ENCODE data around the gene RAB27B.
"Not testable (repeated sequence)": the region's sequence is repeated elsewhere in the genome, so short reads cannot be mapped to it uniquely, and the experiment has no call there.

RAB27B gene

DNA sequence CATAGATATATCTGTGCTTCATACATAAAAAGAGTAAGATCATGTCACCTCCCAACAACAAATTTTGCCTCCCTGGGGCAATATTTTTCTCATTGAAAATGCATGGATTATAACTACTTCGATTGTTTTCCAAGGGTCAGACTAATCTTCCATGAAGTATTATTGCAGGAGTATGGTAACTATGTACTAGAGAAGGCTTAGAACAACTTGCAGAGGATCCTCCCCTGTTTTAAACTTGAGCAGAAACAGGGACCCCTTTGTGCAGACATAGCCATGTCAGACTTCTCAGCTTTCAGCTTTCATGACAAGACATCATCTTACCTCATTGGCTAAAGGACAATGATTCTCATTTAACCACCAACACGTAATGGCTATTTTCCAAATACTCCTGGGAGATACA is 13.2 kb upstream of the RAB27B start:
- DNase-seq (ENCODE audit: low read depth in 3 of 3): no peak

DNA sequence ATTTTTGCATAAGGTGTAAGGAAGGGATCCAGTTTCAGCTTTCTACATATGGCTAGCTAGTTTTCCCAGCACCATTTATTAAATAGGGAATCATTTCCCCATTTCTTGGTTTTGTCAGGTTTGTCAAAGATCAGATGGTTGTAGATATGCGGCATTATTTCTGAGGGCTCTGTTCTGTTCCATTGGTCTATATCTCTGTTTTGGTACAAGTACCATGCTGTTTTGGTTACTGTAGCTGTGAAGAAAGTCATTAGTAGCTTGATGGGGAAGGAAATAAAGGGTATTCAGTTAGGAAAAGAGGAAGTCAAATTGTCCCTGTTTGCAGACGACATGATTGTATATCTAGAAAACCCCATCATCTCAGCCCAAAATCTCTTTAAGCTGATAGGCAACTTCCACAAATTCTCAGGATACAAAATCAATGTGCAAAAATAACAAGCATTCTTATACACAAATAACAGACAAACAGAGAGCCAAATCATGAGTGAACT is 7.4 kb upstream of the RAB27B start:
- DNase-seq (ENCODE audit: low read depth in 3 of 3): not testable (repeated sequence)

DNA sequence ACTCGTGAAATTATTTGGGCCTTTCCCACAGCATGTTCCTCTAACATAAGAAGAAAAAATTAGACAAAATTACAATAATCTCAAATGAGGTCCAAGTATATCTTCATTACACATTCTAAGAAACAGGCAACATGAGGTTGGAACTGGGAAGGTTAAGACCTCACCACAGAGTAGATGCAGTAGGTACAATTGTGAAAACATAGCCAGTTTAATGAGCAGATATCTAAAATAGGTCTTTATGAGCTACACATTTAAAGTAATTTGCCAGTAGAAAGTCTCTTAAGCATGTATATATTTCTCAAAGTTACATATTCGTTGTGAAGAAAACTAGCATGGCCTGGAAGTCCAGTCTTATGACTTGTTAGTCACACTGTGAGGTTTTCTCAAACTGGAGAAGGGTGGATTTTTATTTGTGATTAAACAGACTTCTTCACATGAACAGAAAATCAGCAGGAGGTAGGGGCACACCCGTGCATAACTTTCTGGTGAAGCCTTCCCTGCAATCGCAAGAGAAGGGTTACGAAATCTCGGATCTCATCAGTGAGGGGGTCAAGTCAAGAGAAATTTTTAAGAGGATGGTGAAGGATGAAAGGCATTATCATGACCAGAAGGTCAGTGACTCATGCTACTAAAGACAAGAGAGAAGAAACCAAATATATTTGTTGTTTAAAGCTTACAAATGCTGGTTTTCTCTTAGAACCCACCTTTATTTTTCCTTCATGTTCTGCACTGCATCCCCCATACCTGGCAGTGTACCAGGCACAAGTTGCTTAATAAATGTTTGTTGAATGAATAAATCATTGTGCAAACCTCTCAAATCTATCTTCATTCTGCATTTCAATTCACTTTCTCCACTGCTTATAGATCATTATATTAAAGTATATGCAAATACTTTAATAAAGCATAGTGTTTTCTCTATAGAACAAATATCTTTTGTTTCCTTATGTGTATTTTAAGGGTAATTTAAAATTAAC is 5.1 kb upstream of the RAB27B start:
- DNase-seq (ENCODE audit: low read depth in 3 of 3): no peak

DNA sequence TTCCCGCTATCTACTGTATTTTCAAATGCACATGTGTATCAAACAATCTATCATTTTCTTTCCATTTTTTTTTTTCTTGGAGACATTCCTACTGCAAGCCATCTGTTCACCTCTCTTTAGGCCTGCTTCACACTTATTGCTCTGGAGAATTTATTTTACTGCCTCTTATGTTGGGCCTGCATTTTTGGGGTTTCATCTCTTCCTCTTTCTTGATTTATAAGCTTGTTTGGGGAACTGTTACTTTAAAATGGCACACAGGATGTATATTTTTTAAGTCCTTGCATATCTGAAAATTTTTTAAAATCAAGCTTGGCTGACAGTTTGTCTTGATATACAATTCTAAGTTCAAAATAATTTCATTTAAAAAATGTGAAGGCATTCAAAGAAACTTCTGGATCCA is 3.5 kb upstream of the RAB27B start:
- DNase-seq (ENCODE audit: low read depth in 3 of 3): no peak

DNA sequence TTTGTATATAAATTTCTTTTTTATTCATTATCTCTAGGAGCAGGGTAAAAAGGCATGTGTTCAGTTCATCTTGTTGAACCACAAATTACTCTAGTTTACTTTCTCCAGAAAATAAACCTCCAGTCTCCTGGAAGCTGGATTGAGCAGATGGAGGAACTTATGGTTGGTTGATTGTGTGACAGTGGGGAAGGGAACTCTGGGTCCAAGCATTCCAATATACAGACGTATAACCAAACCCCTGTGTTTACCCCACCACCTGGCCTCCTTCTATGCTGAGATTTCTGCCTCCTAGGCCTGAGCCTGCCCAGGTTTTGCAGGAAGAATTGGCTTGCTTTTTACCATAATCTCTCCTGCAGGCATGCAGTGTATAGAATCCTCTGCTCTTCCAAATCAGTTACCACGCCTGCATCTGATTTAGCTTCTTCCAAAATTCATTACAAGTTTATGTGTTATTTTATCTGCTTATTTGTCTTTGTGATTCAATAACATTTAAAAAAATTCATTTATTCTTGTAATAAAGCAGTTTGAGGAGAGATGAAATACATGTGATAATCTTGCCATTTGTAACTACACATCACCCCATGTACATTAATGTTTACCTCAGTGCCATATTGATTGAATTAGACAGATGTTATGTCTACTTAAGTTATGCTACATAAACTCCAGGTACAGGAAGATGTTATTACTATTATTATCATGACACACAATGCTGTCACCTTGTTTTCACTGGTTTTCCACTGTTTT is 2.5 kb upstream of the RAB27B start:
- DNase-seq (ENCODE audit: low read depth in 3 of 3): no peak

DNA sequence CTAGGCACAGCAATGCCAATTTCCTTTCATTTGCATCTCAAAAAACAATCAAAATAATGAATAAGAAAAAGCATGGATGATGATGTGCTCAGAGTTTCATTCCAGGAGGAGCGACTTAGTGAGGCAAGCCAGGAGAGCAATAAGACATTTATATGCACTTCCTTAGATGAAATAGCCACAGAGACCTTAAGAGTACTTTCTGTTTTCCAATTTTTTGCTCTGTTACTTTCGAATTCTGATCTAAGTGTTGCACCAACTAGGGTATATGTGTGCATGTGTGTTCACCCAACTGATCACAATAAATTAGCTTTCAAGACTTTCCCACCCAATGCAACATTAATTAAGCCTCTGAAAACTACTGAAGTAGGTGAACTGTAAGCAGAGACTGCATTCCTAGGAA is 709 bp downstream of the RAB27B start:
- DNase-seq (ENCODE audit: low read depth in 3 of 3): no peak

DNA sequence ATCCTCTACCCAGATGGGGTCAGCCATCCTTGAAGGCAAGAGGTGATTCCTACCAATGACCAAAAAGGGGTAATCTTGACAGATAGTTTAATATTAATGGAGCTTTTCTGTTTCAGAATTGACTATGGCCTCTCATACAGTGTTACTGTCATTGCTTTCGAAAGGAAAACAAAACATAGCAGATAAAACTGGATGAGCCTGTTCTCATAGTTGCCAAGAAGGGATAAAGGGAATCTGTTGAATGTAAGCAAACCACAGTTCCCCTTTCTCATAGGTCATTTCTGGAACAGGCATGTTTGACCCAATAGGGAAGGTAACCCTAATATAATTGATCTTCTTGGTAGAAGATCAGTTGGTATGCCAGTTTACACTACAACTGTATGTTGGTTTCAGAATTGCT is 1.6 kb downstream of the RAB27B start:
- no peak for DNase-seq (ENCODE audit: low read depth in 3 of 3)

DNA sequence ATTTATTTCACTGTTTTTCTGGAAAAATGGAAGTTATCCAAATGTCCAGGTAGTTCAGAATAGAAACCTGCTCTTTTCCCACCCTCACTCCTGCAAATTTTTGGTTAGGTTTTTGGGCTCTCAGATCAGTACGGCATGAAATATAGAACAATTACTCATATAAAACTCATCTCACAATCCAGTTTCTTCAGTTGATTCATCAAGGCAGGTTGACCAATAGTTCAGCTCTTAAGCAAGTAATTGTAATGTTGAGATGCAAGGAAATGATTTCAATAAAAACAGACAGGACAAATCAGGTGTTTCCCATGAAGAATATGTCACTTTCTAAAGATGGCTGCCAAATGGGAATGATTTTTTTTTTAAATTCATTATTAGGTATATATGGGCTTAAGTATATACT is 2.0 kb downstream of the RAB27B start:
- no peak for DNase-seq (ENCODE audit: low read depth in 3 of 3)

DNA sequence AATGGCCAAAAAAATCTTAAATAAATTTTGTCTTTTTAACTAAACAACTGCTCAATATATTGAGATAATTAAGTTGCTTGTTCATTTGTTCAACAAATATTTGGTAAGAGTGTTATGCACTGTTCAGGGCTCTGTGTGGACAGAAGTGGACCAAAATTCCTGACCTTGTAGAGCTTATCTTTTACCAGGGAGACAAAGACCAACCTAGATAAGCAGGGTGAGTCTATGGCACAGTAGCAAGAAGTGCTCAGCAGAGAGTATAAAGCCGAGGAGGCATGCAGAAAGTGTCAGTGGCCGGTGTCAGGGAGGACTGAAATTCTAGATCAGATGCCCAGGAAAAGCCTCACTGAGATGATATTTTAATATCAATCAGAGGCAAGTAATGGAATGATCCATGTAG is 2.6 kb downstream of the RAB27B start:
- no peak for DNase-seq (ENCODE audit: low read depth in 3 of 3)

DNA sequence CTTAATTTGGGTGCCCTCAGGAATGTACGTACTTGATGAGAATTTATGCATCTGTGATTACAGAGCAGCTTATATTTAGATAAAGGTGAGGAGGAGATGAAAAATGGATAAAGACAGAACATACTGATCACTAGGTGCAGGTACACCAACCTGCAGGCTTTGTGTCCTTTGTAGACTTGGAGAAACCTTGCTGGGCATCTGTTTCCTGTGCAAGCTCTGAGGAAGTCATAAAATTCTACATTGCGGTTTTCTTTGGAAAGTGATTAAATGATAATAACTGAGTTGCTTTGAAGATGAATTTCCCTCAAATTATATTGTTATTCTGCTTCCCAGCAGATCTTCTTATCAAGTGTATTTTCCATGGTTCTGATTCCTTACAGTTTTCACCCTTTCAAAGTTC is 7.7 kb downstream of the RAB27B start:
- DNase-seq (ENCODE audit: low read depth in 3 of 3): no peak

DNA sequence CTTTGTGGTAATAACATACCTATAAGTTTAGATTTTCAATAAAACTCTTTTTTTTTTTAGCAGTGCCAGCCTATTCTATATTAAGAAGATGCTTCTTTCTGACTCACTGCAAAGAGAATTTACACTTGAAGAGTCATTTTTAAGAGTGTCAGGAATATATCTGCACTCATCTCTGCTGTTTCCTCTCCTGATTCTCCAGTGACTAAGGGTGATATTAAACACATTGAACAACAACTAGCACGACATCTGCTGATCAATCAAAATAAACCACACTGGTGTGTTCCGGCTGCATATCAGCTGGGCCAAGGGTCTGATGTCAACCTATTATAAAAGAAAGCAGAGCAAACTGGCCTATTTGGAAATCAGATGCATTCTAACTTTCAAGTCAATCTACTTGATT is 15.0 kb downstream of the RAB27B start:
- no peak for DNase-seq (ENCODE audit: low read depth in 3 of 3)

DNA sequence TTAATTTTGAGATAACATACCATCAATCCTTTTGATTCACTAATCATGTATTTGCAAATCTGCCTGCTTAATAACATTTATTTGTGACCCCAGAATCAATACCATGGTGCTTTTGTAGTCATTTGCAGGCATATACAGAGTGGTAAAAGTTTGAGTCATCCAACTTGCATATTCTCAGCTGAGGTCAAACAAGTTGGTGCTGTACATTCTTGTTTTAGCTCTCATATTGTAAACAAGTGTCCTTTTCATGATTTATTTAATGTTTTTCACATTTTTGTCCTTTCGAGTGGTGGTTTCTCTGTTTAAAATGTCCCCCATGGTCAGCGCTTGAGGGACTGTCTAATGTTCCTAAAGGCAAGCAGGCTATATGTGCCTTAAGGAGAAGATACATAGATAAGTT is 17.5 kb downstream of the RAB27B start:
- DNase-seq (ENCODE audit: low read depth in 3 of 3): no peak

DNA sequence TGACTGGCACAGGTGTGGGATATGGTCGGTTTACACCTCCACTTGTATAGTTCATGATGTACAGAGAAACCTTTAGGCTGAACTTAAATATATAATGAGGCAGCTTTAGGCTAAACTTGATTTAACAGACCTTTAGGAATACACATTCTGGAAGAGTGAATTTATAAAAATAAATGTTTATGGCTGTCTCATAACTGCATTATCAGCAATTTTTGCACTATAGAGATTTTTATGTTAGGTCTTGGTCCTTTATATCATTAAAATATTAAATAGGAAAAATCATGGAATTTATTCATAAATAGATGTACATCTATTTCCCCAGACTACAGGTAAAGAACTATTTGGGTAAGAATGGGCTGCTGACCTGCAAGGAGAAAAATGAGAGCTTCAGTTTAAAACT is 19.8 kb downstream of the RAB27B start:
- DNase-seq (ENCODE audit: low read depth in 3 of 3): no peak

DNA sequence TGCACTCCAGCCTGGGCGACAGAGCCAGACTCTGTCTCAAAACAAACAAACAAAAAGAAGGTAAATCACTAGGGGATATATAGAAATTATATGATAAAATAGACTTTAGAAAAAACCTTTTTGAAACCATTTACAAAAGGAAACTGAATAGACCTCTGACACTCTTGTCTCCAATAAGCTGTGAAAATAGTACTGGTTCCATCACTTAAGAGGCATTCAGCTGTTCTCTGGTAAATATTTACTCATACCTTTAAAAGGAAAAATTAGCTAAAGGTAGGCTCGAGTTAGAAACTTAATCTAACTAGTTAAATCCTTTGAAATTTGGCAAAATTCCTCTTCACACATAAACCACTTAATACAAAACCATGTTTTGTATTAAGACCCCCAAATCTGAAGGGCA is 21.4 kb downstream of the RAB27B start:
- no peak for DNase-seq (ENCODE audit: low read depth in 3 of 3)

DNA sequence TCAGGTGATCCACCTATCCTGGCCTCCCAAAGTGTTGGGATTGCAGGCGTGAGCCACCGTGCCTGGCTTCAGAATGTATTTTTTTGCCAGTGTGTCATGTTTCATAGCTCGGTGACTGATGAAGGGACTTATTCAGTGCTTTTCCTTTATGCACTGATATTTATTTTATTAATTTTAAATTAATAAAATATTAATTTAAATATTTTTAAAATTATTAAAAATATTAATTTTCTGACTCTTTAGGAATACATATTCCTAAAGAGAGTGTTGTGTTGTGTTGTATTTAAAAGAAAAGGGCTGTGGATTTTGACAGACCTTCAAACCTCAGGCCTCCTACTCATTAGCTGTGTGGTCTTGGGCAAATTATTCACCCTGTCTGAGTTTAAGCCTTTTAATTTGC is 22.3 kb downstream of the RAB27B start:
- DNase-seq (ENCODE audit: low read depth in 3 of 3): no peak

DNA sequence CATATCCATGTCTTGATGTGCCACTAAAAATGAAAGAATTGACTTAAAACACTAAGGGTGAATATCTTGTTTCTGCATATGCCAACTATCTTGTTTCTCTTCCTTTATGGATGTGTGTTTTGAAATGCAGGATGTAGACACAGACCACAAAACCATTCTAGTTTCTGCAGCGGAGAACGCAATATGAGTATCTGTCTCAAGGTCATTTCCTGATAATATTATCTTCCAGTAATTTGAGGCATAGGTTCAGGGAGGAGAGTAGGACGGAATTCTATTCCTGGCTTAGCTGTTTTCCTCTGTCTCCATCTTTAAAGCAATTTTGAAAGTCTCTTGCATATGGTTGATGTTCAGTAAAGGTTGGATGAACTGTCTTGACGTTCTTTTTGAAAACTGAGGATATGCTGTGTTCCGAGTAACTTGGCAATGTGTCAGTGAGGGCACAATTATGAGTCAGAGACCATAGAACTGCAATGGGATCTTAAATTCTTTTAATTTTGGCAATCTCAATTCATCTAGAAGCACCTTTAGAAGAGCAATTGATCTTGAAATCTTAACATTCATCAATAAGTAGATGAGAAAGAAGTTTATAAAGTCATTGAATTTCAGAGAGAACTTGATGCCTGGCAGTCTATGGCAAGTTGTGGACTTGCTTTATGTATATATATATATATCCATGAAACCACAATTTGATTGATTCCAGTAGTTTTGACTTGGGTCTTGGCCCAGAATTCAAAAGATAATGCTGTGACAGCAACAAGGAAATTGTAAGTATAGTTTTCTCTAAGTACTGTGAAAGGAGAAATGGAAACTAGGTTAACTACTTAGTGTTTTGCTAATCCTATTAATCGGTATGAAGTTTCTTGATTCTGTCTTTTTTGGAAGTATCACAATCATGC is 24.8 kb downstream of the RAB27B start:
- DNase-seq (ENCODE audit: low read depth in 3 of 3): no peak

DNA sequence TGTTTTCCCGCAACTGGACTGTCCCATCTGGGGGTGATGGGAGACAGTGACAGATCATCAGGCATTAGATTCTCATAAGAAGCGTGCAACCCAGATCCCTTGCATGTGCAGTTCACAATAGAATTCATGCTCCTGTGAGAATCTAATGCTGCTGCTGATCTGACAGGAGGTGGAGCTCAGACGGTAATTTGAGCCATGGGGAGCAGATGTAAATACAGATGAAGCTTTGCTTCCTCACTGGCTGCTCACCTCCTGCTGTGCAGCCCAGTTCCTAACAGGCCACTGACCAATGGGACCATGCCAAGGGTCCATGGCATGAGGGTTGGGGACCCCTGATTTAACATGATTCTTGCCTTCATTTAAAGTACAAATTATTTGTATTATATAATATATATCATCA is 26.8 kb downstream of the RAB27B start:
- DNase-seq (ENCODE audit: low read depth in 3 of 3): not testable (repeated sequence)

DNA sequence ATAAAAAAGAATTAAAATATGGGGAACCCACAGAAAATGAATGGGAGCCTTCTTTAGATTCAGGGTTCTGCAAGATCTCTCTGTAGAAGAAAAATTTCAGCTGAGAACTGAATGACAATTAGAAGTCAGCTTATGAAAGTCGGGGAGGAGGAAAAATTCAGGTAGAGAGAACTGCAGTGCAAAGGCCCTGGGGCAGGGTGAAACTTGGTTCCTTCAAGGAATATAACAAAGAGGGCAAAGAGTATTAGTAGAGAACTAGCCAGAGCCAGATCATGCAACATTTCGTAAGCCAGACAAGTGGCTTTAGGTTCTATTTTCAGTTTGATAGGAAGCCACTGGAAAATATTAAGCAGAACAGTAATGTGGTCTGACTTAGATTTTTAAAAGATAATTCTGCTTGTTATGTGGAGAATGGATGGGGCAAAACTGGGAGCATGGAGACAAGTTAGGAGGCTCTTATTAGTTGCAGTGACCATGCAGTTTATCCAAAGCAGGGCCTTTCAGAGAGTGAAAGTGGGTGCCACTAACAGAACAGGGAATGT is 27.9 kb downstream of the RAB27B start:
- no peak for DNase-seq (ENCODE audit: low read depth in 3 of 3)

DNA sequence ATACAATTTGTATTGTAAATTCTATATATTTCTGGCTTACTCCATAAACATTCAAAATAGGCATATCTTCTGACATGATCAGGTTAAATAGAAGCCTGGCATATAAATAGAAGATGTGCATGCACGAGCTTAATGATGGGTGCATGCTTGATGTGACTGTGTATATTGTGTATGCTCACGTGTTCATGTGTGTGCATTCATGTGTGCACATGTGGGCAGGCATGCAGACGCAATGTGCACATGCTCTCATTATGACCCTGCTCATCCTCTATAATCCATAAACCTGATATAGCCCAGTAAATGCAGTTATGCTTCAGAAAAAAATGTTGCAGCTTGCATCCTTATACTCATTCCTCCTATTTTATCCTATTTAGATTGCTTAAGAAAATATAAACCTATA is 29.2 kb downstream of the RAB27B start:
- no peak for DNase-seq (ENCODE audit: low read depth in 3 of 3)

DNA sequence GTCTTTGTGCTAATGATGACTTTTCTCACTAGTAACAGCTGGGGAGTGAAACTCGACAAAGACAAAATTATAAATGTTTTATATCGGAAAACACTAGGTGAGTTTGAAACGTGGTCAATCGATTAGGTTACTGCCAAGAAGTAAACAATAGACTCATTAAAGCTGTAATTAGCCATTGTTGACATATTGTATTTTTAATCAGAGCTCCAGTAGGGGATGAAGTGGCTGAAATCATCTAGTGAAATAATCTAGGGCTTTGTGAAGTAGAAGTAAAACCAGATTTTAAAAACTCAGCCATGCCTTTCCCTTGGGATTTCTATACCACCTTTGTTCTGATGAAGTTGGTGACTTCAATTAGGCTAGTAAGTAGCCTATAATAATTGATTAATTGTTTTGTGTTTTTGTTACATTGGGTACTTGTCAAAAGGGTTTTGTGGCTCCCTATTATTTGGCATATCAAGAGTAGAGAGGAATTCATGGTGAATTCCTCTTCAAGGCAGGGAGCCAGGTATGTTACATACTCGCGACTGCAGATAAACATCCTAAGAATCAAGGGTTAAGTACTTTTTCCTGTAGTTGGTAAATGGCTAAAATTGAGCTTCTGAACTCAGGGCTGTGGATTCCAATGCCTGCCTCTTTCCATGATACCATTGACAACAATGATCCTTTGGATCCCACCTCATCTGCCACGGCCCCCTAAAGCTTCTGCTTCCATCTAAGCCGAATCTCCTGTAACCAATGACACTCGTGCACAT is 31.6 kb downstream of the RAB27B start:
- no peak for DNase-seq (ENCODE audit: low read depth in 3 of 3)

DNA sequence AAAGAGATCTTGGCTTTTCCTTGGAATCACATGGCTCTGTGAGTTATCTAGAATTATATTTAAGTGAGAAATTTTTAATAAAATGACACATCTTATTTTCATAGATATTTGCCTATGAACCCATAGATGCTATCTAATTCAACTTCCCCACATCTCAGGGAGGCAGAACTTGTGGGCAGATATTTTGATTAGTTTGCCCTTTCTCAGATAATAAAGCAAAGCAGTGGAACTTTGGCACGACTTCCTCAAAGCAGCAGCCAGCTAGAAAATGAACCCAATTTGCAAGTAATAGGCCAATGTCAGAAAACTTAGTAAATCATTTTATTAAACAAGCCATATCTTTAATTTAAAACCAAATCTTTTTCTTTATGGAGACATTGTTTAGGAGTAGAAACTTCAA is 32.7 kb downstream of the RAB27B start:
- DNase-seq (ENCODE audit: low read depth in 3 of 3): no peak
